SU-DHL-6 (cell line): ENCODE measurements around the gene COX11.

Experiments
- H2AFZ ChIP-seq: fragments of 200-600 bp; sonication (generic); 2 replicates; pipeline ENCODE4 v1.6.1; 2014; ENCODE audit warnings: low read depth, mild to moderate bottlenecking, moderate library complexity, mixed read lengths, antibody characterized with exemption, low read length; ENCODE audit not compliant: severe bottlenecking
- H3F3A ChIP-seq: fragments of 200-600 bp; shearing (Covaris generic); 2 replicates; pipeline ENCODE4 v1.6.0; 2016; ENCODE audit warnings: antibody characterized with exemption, mild to moderate bottlenecking; ENCODE audit not compliant: insufficient read depth
- H3K27ac ChIP-seq: fragments of 200-600 bp; sonication (generic); 2 replicates; pipeline ENCODE4 v1.5.1; 2016; ENCODE audit warnings: low read depth, mild to moderate bottlenecking, low read length, moderate library complexity, mixed read lengths
- H3K27me3 ChIP-seq: fragments of 200-600 bp; sonication (generic), shearing (Covaris generic); 2 replicates; pipeline ENCODE4 v1.6.0; 2014; ENCODE audit warnings: mild to moderate bottlenecking, low read length
- H3K36me3 ChIP-seq: fragments of 200-600 bp; sonication (generic); 2 replicates; pipeline ENCODE4 v1.6.1; 2014; ENCODE audit warnings: mild to moderate bottlenecking, low read length, mixed read lengths
- H3K4me2 ChIP-seq: fragments of 300-600, 200-600 bp; shearing (Covaris generic), sonication (generic); 2 replicates; pipeline ENCODE4 v1.6.0; 2014; ENCODE audit warnings: low read length, low read depth, mild to moderate bottlenecking; ENCODE audit not compliant: poor library complexity, severe bottlenecking
- H3K4me3 ChIP-seq: fragments of 200-600 bp; sonication (generic); 2 replicates; pipeline ENCODE4 v1.5.1; 2014; ENCODE audit warnings: antibody characterized with exemption, low read length, mild to moderate bottlenecking, mixed read lengths; ENCODE audit not compliant: insufficient read depth, poor library complexity, severe bottlenecking
- H3K79me2 ChIP-seq: fragments of 200-600 bp; sonication (generic); 2 replicates; pipeline ENCODE4 v1.6.1; 2014; ENCODE audit warnings: mild to moderate bottlenecking, low read length, moderate library complexity; ENCODE audit not compliant: insufficient read depth
- H3K9ac ChIP-seq: fragments of 200-600 bp; sonication (generic); 2 replicates; pipeline ENCODE4 v1.7.0; 2014; ENCODE audit warnings: mild to moderate bottlenecking, low read length
- H3K9me2 ChIP-seq: fragments of 200-600 bp; sonication (generic); replicated peaks from 2 replicates; pipeline ENCODE4 v1.6.1; 2014; ENCODE audit warnings: low read length; ENCODE audit not compliant: insufficient read depth
- H3K9me3 ChIP-seq: fragments of 200-600 bp; sonication (generic); 2 replicates; pipeline ENCODE4 v1.6.1; 2014; ENCODE audit warnings: low read length, mixed read lengths; ENCODE audit not compliant: insufficient read depth
- H4K20me1 ChIP-seq: fragments of 200-600 bp; sonication (generic); 2 replicates; pipeline ENCODE4 v1.6.1; 2014; ENCODE audit warnings: low read depth, mild to moderate bottlenecking, antibody characterized with exemption, low read length, moderate library complexity, mixed read lengths
- EZH2phosphoT487 ChIP-seq: fragments of 200-600 bp; sonication (generic), shearing (Covaris generic); conservative IDR thresholded peaks from 2 replicates; pipeline ENCODE4 v1.6.1; 2018; ENCODE audit warnings: mild to moderate bottlenecking, antibody characterized with exemption, low read length, moderate library complexity, mixed read lengths
- TF ChIP-seq, protein P1 (sequence below): fragments of 200-600 bp; sonication (generic); IDR thresholded peaks from one replicate; pipeline ENCODE4 v1.5.1; 2017; ENCODE audit warnings: antibody characterized with exemption, mild to moderate bottlenecking, low read length, moderate library complexity; ENCODE audit not compliant: insufficient read depth, poor library complexity, severe bottlenecking

Gene COX11

GRCh38 chr17:54968262-54968987 is at the start of gene COX11, which contains the start of gene STXBP4:
Gene COX11, minus strand, starts transcription at chr17:54968654. Its CDS starts 8 bp downstream, at chr17:54968646.
Gene STXBP4, plus strand, starts transcription at chr17:54968765. Its CDS starts 17,455 bp downstream, at chr17:54986220.
- Histone ChIP-seq H3K27ac (peak within 1 kb of the TSS; percentile 55), H3K79me2 (peaks cover 40% of the 10 kb centered on the region)

DNA sequence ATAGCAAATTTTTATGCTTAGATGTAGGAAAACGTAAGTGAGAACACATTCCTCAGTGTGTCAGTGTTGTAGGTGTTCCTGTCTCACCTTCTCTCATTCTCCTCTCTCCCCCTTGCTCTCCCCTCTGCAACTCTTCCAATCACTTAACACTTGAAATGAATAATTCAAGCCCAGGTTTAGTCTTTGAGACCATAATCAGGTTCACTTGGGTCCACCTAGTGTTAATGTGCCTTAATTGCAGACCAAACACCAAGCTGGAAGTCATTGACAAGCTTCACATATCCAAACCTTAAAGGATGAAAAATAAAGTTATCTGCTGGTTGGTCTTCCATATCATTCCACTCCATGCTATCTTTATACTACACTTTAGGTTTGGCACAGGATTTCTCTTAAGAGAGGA is 37.1 kb upstream of the COX11 start:
- no peaks in the 10 kb centered on the region for H3K9me2 ChIP-seq
- H3F3A ChIP-seq: 0 out of 2 replicates have a peak, but pooled peaks cover 3% of the 10 kb centered on the region
- H3K9ac ChIP-seq: no peak overlapping the region
- H4K20me1 ChIP-seq: no peaks in the 10 kb centered on the region; the same call in 1 of the 2 replicates
- H2AFZ ChIP-seq: no peak overlapping the region
- H3K27me3 ChIP-seq: no peaks in the 10 kb centered on the region
- H3K36me3 ChIP-seq: no peaks in the 10 kb centered on the region
- no peak for TF ChIP-seq EZH2phosphoT487
- TF ChIP-seq, protein P1, sequence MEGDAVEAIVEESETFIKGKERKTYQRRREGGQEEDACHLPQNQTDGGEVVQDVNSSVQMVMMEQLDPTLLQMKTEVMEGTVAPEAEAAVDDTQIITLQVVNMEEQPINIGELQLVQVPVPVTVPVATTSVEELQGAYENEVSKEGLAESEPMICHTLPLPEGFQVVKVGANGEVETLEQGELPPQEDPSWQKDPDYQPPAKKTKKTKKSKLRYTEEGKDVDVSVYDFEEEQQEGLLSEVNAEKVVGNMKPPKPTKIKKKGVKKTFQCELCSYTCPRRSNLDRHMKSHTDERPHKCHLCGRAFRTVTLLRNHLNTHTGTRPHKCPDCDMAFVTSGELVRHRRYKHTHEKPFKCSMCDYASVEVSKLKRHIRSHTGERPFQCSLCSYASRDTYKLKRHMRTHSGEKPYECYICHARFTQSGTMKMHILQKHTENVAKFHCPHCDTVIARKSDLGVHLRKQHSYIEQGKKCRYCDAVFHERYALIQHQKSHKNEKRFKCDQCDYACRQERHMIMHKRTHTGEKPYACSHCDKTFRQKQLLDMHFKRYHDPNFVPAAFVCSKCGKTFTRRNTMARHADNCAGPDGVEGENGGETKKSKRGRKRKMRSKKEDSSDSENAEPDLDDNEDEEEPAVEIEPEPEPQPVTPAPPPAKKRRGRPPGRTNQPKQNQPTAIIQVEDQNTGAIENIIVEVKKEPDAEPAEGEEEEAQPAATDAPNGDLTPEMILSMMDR: peak; percentile 43
- H3K79me2 ChIP-seq: no peaks in the 10 kb centered on the region
- H3K4me2 ChIP-seq: no peak overlapping the region
- no peaks in the 10 kb centered on the region for H3K9me3 ChIP-seq
- no peak overlapping the region for H3K27ac ChIP-seq
- H3K4me3 ChIP-seq: no peak overlapping the region

More at GRCh38 chr17:54968262-54968987, at the start of gene COX11, which contains the start of gene STXBP4:
- H3K9ac ChIP-seq: peak within 1 kb of the TSS; percentile 86
- H3K9me3 ChIP-seq: no peaks in the 10 kb centered on the region
- no peaks in the 10 kb centered on the region for H3F3A ChIP-seq
- H3K9me2 ChIP-seq: no peaks in the 10 kb centered on the region
- H3K4me2 ChIP-seq: peak within 1 kb of the TSS; percentile 70
- peak within 1 kb of the TSS; percentile 92 for H3K4me3 ChIP-seq
- TF ChIP-seq, protein P1: peak; percentile 55
- TF ChIP-seq EZH2phosphoT487: no peak
- H2AFZ ChIP-seq: peak within 1 kb of the TSS; percentile 81
- no peaks in the 10 kb centered on the region for H4K20me1 ChIP-seq
- H3K36me3 ChIP-seq: peaks cover 18% of the 10 kb centered on the region
- no peaks in the 10 kb centered on the region for H3K27me3 ChIP-seq

DNA sequence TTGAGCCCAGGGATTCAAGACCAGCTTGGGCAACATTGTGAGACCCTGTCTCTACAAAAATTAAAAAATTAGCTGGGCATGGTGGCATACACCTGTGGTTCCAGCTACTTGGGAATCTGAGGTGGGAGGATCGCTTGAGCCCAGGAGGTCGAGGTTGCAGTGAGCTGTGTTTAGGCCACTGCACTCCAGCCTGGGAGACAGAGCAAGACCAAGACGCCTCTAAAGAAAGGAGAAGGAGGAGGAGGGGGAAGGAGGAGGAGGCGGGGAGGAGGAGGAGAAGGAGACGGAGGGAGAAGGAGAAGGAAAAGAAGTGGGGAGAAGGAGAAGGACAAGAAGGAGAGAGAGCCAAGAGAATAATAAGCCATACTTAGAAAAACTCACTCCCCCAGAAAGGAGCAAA is 36.0 kb upstream of the COX11 start:
- Histone ChIP-seq H3K9ac (no peak overlapping the region), H3K36me3 (peaks cover under 1% of the 10 kb centered on the region; the same call in 1 of the 2 replicates), H3K9me3 (no peaks in the 10 kb centered on the region), H3K27me3 (no peaks in the 10 kb centered on the region), H3K4me2 (no peak overlapping the region), H3K27ac (no peak overlapping the region), H3K79me2 (no peaks in the 10 kb centered on the region), H3K4me3 (no peak overlapping the region), H2AFZ (no peak overlapping the region), H4K20me1 (no peaks in the 10 kb centered on the region; the same call in 1 of the 2 replicates), H3K9me2 (no peaks in the 10 kb centered on the region), H3F3A (0 out of 2 replicates have a peak, but pooled peaks cover 3% of the 10 kb centered on the region)
- TF ChIP-seq, protein P1: no peak
- no peak for TF ChIP-seq EZH2phosphoT487
